GM18526 (cell line): ENCODE results near the gene RFT1.

Experiments
- POLR2A ChIP-seq: IDR thresholded peaks from 3 replicates; pipeline ENCODE4 v1.6.1; 2011; ENCODE audit not compliant: insufficient read length; ENCODE audit errors: extremely low read depth

Gene RFT1

GRCh38 chr3:53167418-53168174 is 37.4 kb upstream of the RFT1 start:
- no peak for TF ChIP-seq POLR2A

GRCh38 chr3:53166781-53167291 is 36.6 kb upstream of the RFT1 start:
- TF ChIP-seq POLR2A: no peak

GRCh38 chr3:53166206-53166605 is 36.0 kb upstream of the RFT1 start:
- TF ChIP-seq POLR2A: no peak

- no peak for TF ChIP-seq POLR2A
Observed at GRCh38 chr3:53164911-53165310, 34.7 kb upstream of the RFT1 start.

GRCh38 chr3:53163444-53164387 is 33.5 kb upstream of the RFT1 start:
- no peak for TF ChIP-seq POLR2A

- peak; percentile 41 for TF ChIP-seq POLR2A
Observed at GRCh38 chr3:53162672-53163443, 32.6 kb upstream of the RFT1 start.

GRCh38 chr3:53161820-53162671 is 31.8 kb upstream of the RFT1 start:
- TF ChIP-seq POLR2A: peak; percentile 66

GRCh38 chr3:53161450-53161819 is 31.2 kb upstream of the RFT1 start:
- no peak for TF ChIP-seq POLR2A

- peak; percentile 66 for TF ChIP-seq POLR2A
Observed at GRCh38 chr3:53160660-53161449, 30.6 kb upstream of the RFT1 start, which contains the start of gene PRKCD. Gene PRKCD, plus strand, starts transcription at chr3:53161209. Its CDS starts 17,214 bp downstream, at chr3:53178423.

GRCh38 chr3:53160061-53160659 is 29.9 kb upstream of the RFT1 start:
- TF ChIP-seq POLR2A: no peak

GRCh38 chr3:53159156-53160060 is 29.2 kb upstream of the RFT1 start:
- no peak for TF ChIP-seq POLR2A

GRCh38 chr3:53158765-53159155 is 28.5 kb upstream of the RFT1 start:
- no peak for TF ChIP-seq POLR2A
